ENCODE measurements around the gene EIF2AK3.

- TF ChIP-seq CTCF (IDR thresholded peaks at IDR 0.05), result peak; percentile 16 to 59 (median 43)
- no peak for TF ChIP-seq POLR2A (IDR thresholded peaks at IDR 0.05)
Measured at GRCh38 chr2:88590998-88591613, 36.2 kb downstream of the EIF2AK3 start.

Data from ovary (tissue), 3 donors.